KMS-11 (cell line): ENCODE measurements around the gene GRK2.

Source experiments
- H2AFZ ChIP-seq: fragments of 200-600 bp; sonication (generic); 2 replicates; pipeline ENCODE4 v1.6.1; 2016; ENCODE audit warnings: antibody characterized with exemption, mixed run types, low read depth
- H3K27ac ChIP-seq: fragments of 200-600 bp; sonication (generic); 2 replicates; pipeline ENCODE4 v1.6.1; 2016; ENCODE audit warnings: mild to moderate bottlenecking, mixed run types
- H3K27me3 ChIP-seq: fragments of 200-600 bp; sonication (generic); 2 replicates; pipeline ENCODE4 v1.6.1; 2017; ENCODE audit warnings: mild to moderate bottlenecking, low read depth, mixed run types, moderate library complexity; ENCODE audit not compliant: insufficient read depth
- H3K36me3 ChIP-seq: fragments of 200-600 bp; sonication (generic); 2 replicates; pipeline ENCODE4 v1.6.1; 2017; ENCODE audit warnings: mild to moderate bottlenecking, mixed run types; ENCODE audit not compliant: insufficient read depth
- H3K4me1 ChIP-seq: fragments of 200-600 bp; sonication (generic); 2 replicates; pipeline ENCODE4 v1.6.1; 2016; ENCODE audit warnings: mild to moderate bottlenecking, low read depth, mixed run types; ENCODE audit not compliant: poor library complexity, severe bottlenecking
- H3K4me2 ChIP-seq: fragments of 200-600 bp; sonication (generic); 2 replicates; pipeline ENCODE4 v1.7.0; 2016; ENCODE audit warnings: mild to moderate bottlenecking, mixed run types
- H3K4me3 ChIP-seq: fragments of 200-600 bp; sonication (generic); IDR thresholded peaks from 2 replicates; pipeline ENCODE4 v1.6.1; 2017; ENCODE audit warnings: low read depth, low read length, mixed read lengths; ENCODE audit not compliant: insufficient read depth
- H3K79me2 ChIP-seq: fragments of 200-600 bp; sonication (generic); 2 replicates; pipeline ENCODE4 v1.6.1; 2016; ENCODE audit warnings: low read depth, mixed run types; ENCODE audit not compliant: insufficient read depth
- H3K9ac ChIP-seq: fragments of 200-600 bp; sonication (generic); 2 replicates; pipeline ENCODE4 v1.6.1; 2016; ENCODE audit warnings: mild to moderate bottlenecking, mixed run types
- H4K20me1 ChIP-seq: fragments of 200-600 bp; sonication (generic); 2 replicates; pipeline ENCODE4 v1.6.1; 2016; ENCODE audit warnings: mild to moderate bottlenecking, mixed run types; ENCODE audit not compliant: insufficient read depth
- CTCF ChIP-seq: fragments of 200-600 bp; sonication (generic); conservative IDR thresholded peaks from 2 replicates; pipeline ENCODE4 v1.6.1; 2017; ENCODE audit warnings: low read depth, mild to moderate bottlenecking, antibody characterized with exemption, low read length, moderate library complexity, mixed read lengths

GRK2 gene

GRCh38 chr11:67261640-67261945, 4.7 kb upstream of the GRK2 start:
- H3K4me2 ChIP-seq = no peak overlapping the region
- peaks cover under 1% of the 10 kb centered on the region; the same call in 1 of the 2 replicates for H3K79me2 ChIP-seq
- H3K4me3 ChIP-seq = no peak overlapping the region
- no peaks in the 10 kb centered on the region for H3K27me3 ChIP-seq
- peaks cover 16% of the 10 kb centered on the region for H3K4me1 ChIP-seq
- TF ChIP-seq CTCF = no peak
- no peak overlapping the region for H3K27ac ChIP-seq
- H3K36me3 ChIP-seq = no peaks in the 10 kb centered on the region
- no peak overlapping the region for H3K9ac ChIP-seq
- H4K20me1 ChIP-seq = no peaks in the 10 kb centered on the region
- no peak overlapping the region for H2AFZ ChIP-seq

GRCh38 chr11:67261946-67262681, 4.2 kb upstream of the GRK2 start:
- H3K4me1 ChIP-seq = peaks cover 16% of the 10 kb centered on the region
- H4K20me1 ChIP-seq = no peaks in the 10 kb centered on the region
- peak overlapping the region; percentile 37; the same call in 1 of the 2 replicates for H3K4me2 ChIP-seq
- H3K9ac ChIP-seq = no peak overlapping the region
- no peaks in the 10 kb centered on the region for H3K27me3 ChIP-seq
- no peak overlapping the region for H3K4me3 ChIP-seq
- H3K36me3 ChIP-seq = no peaks in the 10 kb centered on the region
- no peak overlapping the region for H3K27ac ChIP-seq
- peaks cover 5% of the 10 kb centered on the region for H3K79me2 ChIP-seq
- no peak for TF ChIP-seq CTCF
- H2AFZ ChIP-seq = peak overlapping the region; percentile 81; the same call in 1 of the 2 replicates

GRCh38 chr11:67262731-67263675, 3.3 kb upstream of the GRK2 start:
- peak; percentile 85 for TF ChIP-seq CTCF
- Histone ChIP-seq H3K4me2 (peak overlapping the region; percentile 37; the same call in 1 of the 2 replicates), H3K4me1 (peaks cover 20% of the 10 kb centered on the region), H3K36me3 (0 out of 2 replicates have a peak, but pooled peaks cover 2% of the 10 kb centered on the region), H3K4me3 (no peak overlapping the region), H3K9ac (no peak overlapping the region), H3K27ac (no peak overlapping the region), H3K27me3 (no peaks in the 10 kb centered on the region), H2AFZ (peak overlapping the region; percentile 81; the same call in 1 of the 2 replicates), H4K20me1 (no peaks in the 10 kb centered on the region), H3K79me2 (peaks cover 14% of the 10 kb centered on the region)

GRCh38 chr11:67264260-67264659, 2.0 kb upstream of the GRK2 start:
- Histone ChIP-seq H2AFZ (no peak overlapping the region), H3K4me1 (peaks cover 32% of the 10 kb centered on the region), H3K27ac (no peak overlapping the region), H3K27me3 (no peaks in the 10 kb centered on the region), H3K36me3 (0 out of 2 replicates have a peak, but pooled peaks cover 4% of the 10 kb centered on the region), H3K4me3 (no peak overlapping the region), H3K9ac (no peak overlapping the region), H3K79me2 (peaks cover 27% of the 10 kb centered on the region), H4K20me1 (no peaks in the 10 kb centered on the region), H3K4me2 (no peak overlapping the region)
- TF ChIP-seq CTCF = no peak
